Stomach (tissue), 4 donors: ENCODE results near the gene GNL3.

Experiments
- CTCF ChIP-seq, 7 experiments: fragments of 450-650 bp in 4 of 7; fragments of 200-600 bp in 3 of 7; sonication (generic) in 3 of 7; IDR thresholded peaks; one replicate each; pipeline ENCODE4 v1.5.1; 2016 to 2019; ENCODE audit warnings: antibody characterized with exemption in 7 of 7, control low read depth in 2 of 7, mild to moderate bottlenecking in 1 of 7
- POLR2A ChIP-seq, 4 donors: fragments of 450-650 bp; IDR thresholded peaks; one replicate each; pipeline ENCODE4 v1.6.1; 2016; ENCODE audit warnings: antibody characterized with exemption in 4 of 4, control low read depth in 2 of 4, mild to moderate bottlenecking in 1 of 4, moderate library complexity in 1 of 4

DNA sequence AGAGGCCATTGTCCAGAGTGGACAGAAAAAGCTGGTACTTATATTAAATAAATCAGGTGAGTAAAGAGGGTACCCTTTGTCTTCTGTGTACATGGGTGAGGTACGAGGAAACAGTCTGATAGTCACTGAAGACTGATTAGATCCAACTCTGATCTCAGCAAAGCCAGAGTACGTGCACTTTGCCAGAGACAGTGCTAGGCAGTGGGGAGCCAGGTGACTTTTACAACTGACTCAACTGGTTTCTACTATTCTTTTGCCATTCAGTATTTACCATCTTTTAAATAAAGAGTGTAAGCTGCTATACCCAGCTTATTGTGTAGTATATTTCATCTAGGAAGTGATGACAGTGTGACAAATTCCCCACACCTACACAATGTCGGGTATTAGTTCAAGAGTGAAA lies 3.3 kb downstream of the GNL3 start:
- TF ChIP-seq CTCF (IDR thresholded peaks at IDR 0.05): no peak
- no peak for TF ChIP-seq POLR2A (IDR thresholded peaks at IDR 0.05)
